ENCODE measurements around the gene AMER2. TPM values are rescaled to one million over a fixed set of nuclear protein-coding genes. Genes with fewer than 3 reads are reported as not detected.

The AMER2 gene
- polyA plus RNA-seq, 1 of the 3 experiments (the other 2 are of a cell fraction), result not detected

- TF ChIP-seq USF1 (IDR thresholded peaks at IDR 0.05; ENCODE audit: borderline replicate concordance, low read depth) (no peak), RXRA (IDR thresholded peaks at IDR 0.05; ENCODE audit: borderline replicate concordance, low read depth) (no peak)
Measured at GRCh38 chr13:25215253-25215575, 43.1 kb upstream of the AMER2 start (continued).

GRCh38 chr13:25214491-25215252, 42.6 kb upstream of the AMER2 start:
- no peaks in the 10 kb centered on the region for H4K20me1 ChIP-seq (ENCODE audit: insufficient read depth)
- H3F3A ChIP-seq (replicated peaks; ENCODE audit: insufficient read depth), result no peaks in the 10 kb centered on the region
- H3K27ac ChIP-seq (ENCODE audit: low read depth in 2 of 2, low read length in 1 of 2), result no peak overlapping the region
- CTCF ChIA-PET, result interaction anchor here (1.2 to 1.3 kb wide), 2 partner anchors 100 to 219 kb away, joined by 3 read pairs; no protein-coding TSS in a partner anchor
- H3K4me1 ChIP-seq (ENCODE audit: control insufficient read depth in 1 of 2, insufficient read depth in 2 of 2, low read depth in 1 of 2, low read length in 1 of 2), result no peaks in the 10 kb centered on the region
- 36% methylated on average over 6 of the region's 6 CpGs for WGBS (ENCODE audit: low lambda C conversion rate)
- no peak overlapping the region for H3K4me2 ChIP-seq
- POLR2A ChIA-PET, result no interaction called here
- H3K4me3 ChIP-seq (ENCODE audit: low read depth in 2 of 2, low read length in 1 of 2), result no peak overlapping the region
- H2AFZ ChIP-seq (ENCODE audit: low read depth), result no peak overlapping the region
- H3K9me2 ChIP-seq, result no peaks in the 10 kb centered on the region
- TF ChIP-seq, protein P1, sequence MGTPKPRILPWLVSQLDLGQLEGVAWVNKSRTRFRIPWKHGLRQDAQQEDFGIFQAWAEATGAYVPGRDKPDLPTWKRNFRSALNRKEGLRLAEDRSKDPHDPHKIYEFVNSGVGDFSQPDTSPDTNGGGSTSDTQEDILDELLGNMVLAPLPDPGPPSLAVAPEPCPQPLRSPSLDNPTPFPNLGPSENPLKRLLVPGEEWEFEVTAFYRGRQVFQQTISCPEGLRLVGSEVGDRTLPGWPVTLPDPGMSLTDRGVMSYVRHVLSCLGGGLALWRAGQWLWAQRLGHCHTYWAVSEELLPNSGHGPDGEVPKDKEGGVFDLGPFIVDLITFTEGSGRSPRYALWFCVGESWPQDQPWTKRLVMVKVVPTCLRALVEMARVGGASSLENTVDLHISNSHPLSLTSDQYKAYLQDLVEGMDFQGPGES (IDR thresholded peaks at IDR 0.05; ENCODE audit: low read depth, low read length), result no peak
- TF ChIP-seq NRF1 (IDR thresholded peaks at IDR 0.05; ENCODE audit: low read depth, low read length), result no peak
- no peak for TF ChIP-seq POLR2AphosphoS5 (IDR thresholded peaks at IDR 0.05; ENCODE audit: low read depth, low read length)
- TF ChIP-seq PBX3 (IDR thresholded peaks at IDR 0.05), result no peak
- no peak for TF ChIP-seq FOXM1 (IDR thresholded peaks at IDR 0.05; ENCODE audit: low read depth)
- no peak for TF ChIP-seq MEF2A (IDR thresholded peaks at IDR 0.05; ENCODE audit: borderline replicate concordance, low read depth)
- TF ChIP-seq USF1 (IDR thresholded peaks at IDR 0.05; ENCODE audit: borderline replicate concordance, low read depth), result no peak
- no peak for TF ChIP-seq CTCF (IDR thresholded peaks at IDR 0.05)
- TF ChIP-seq FOXJ3 (CRISPR knock-in tag; IDR thresholded peaks at IDR 0.05), result no peak
- H3K79me2 ChIP-seq (ENCODE audit: insufficient read depth), result no peaks in the 10 kb centered on the region
- no peaks in the 10 kb centered on the region for H3K36me3 ChIP-seq (replicated peaks in 1 of 2; ENCODE audit: control insufficient read depth in 1 of 2, insufficient read depth in 2 of 2, low read length in 1 of 2)
- no peak for DNase-seq
- H3K9ac ChIP-seq, result no peak overlapping the region
- H3K27me3 ChIP-seq (ENCODE audit: insufficient read depth), result peaks cover 10% of the 10 kb centered on the region; the same call in 1 of the 2 replicates
- H3K9me3 ChIP-seq, result no peaks in the 10 kb centered on the region
